ENCODE data around the gene MRLN.
A peak's percentile ranks its signal among the peaks of the same experiment; 100 is the strongest.

Gene MRLN

GRCh38 chr10:59724098-59724938, 28.9 kb downstream of the MRLN start:
- TF ChIP-seq SPI1 (IDR thresholded peaks at IDR 0.05; ENCODE audit: low read depth, low read length): no peak
- no peak for TF ChIP-seq POLR2A (IDR thresholded peaks at IDR 0.05; ENCODE audit: low read depth, low read length)
- no peak for DNase-seq (ENCODE audit: insufficient read length, low spot score)
- no peak for FAIRE-seq

GRCh38 chr10:59720377-59720776, 32.9 kb downstream of the MRLN start:
- no peak for FAIRE-seq
- DNase-seq (ENCODE audit: insufficient read length, low spot score): no peak
- TF ChIP-seq POU2F2 (IDR thresholded peaks at IDR 0.05; ENCODE audit: low read depth, low read length) (no peak), POLR2A (IDR thresholded peaks at IDR 0.05; ENCODE audit: low read depth, low read length) (no peak), PAX5 (IDR thresholded peaks at IDR 0.05; ENCODE audit: insufficient read depth, low read length, severe bottlenecking) (no peak), TAF1 (IDR thresholded peaks at IDR 0.05; ENCODE audit: low read depth, low read length) (no peak), POLR2AphosphoS5 (IDR thresholded peaks at IDR 0.05; ENCODE audit: low read depth, low read length) (no peak), SPI1 (IDR thresholded peaks at IDR 0.05; ENCODE audit: low read depth, low read length) (no peak)

- FAIRE-seq (no peak), DNase-seq (ENCODE audit: insufficient read length, low spot score) (no peak)
- TF ChIP-seq PAX5 (IDR thresholded peaks at IDR 0.05; ENCODE audit: insufficient read depth, low read length, severe bottlenecking) (no peak), TAF1 (IDR thresholded peaks at IDR 0.05; ENCODE audit: low read depth, low read length) (no peak), POLR2AphosphoS5 (IDR thresholded peaks at IDR 0.05; ENCODE audit: low read depth, low read length) (no peak), POLR2A (IDR thresholded peaks at IDR 0.05; ENCODE audit: low read depth, low read length) (no peak)
These were observed 33.9 kb downstream of the MRLN start for GRCh38 chr10:59719374-59719773.

GRCh38 chr10:59718257-59718656, 35.0 kb downstream of the MRLN start:
- TF ChIP-seq SPI1 (IDR thresholded peaks at IDR 0.05; ENCODE audit: low read depth, low read length): no peak
- no peak for TF ChIP-seq PAX5 (IDR thresholded peaks at IDR 0.05; ENCODE audit: insufficient read depth, low read length, severe bottlenecking)
- no peak for TF ChIP-seq TAF1 (IDR thresholded peaks at IDR 0.05; ENCODE audit: low read depth, low read length)
- TF ChIP-seq POLR2A (IDR thresholded peaks at IDR 0.05; ENCODE audit: low read depth, low read length): no peak
- no peak for TF ChIP-seq POLR2AphosphoS5 (IDR thresholded peaks at IDR 0.05; ENCODE audit: low read depth, low read length)
- no peak for TF ChIP-seq POU2F2 (IDR thresholded peaks at IDR 0.05; ENCODE audit: low read depth, low read length)
- no peak for DNase-seq (ENCODE audit: insufficient read length, low spot score)
- FAIRE-seq: no peak

- FAIRE-seq (no peak), DNase-seq (ENCODE audit: insufficient read length, low spot score) (no peak)
- TF ChIP-seq TAF1 (IDR thresholded peaks at IDR 0.05; ENCODE audit: low read depth, low read length): no peak
- TF ChIP-seq PAX5 (IDR thresholded peaks at IDR 0.05; ENCODE audit: insufficient read depth, low read length, severe bottlenecking): no peak
- TF ChIP-seq SPI1 (IDR thresholded peaks at IDR 0.05; ENCODE audit: low read depth, low read length): no peak
- TF ChIP-seq POLR2A (IDR thresholded peaks at IDR 0.05; ENCODE audit: low read depth, low read length): no peak
- TF ChIP-seq POLR2AphosphoS5 (IDR thresholded peaks at IDR 0.05; ENCODE audit: low read depth, low read length): no peak
These were observed 39.9 kb downstream of the MRLN start for GRCh38 chr10:59713196-59713821.

GRCh38 chr10:59711871-59712494, 41.3 kb downstream of the MRLN start:
- no peak for TF ChIP-seq TAF1 (IDR thresholded peaks at IDR 0.05; ENCODE audit: low read depth, low read length)
- no peak for TF ChIP-seq POLR2AphosphoS5 (IDR thresholded peaks at IDR 0.05; ENCODE audit: low read depth, low read length)
- TF ChIP-seq PAX5 (IDR thresholded peaks at IDR 0.05; ENCODE audit: insufficient read depth, low read length, severe bottlenecking): no peak
- TF ChIP-seq POU2F2 (IDR thresholded peaks at IDR 0.05; ENCODE audit: low read depth, low read length): no peak
- TF ChIP-seq POLR2A (IDR thresholded peaks at IDR 0.05; ENCODE audit: low read depth, low read length): no peak
- TF ChIP-seq SPI1 (IDR thresholded peaks at IDR 0.05; ENCODE audit: low read depth, low read length): no peak
- FAIRE-seq (no peak), DNase-seq (ENCODE audit: insufficient read length, low spot score) (no peak)

GRCh38 chr10:59709395-59710125, 43.7 kb downstream of the MRLN start, which contains the start of gene SLC16A9:
TSS of gene SLC16A9 (minus strand) at chr10:59709850. CDS start at chr10:59684291, 25,559 bp downstream.
- FAIRE-seq (no peak), DNase-seq (ENCODE audit: insufficient read length, low spot score) (peak; percentile 71)
- no peak for TF ChIP-seq POU2F2 (IDR thresholded peaks at IDR 0.05; ENCODE audit: low read depth, low read length)
- no peak for TF ChIP-seq POLR2AphosphoS5 (IDR thresholded peaks at IDR 0.05; ENCODE audit: low read depth, low read length)
- TF ChIP-seq TAF1 (IDR thresholded peaks at IDR 0.05; ENCODE audit: low read depth, low read length): no peak

- FAIRE-seq: peak; percentile 54
- peak; percentile 42 for DNase-seq (ENCODE audit: insufficient read length, low spot score)
These were observed 44.4 kb downstream of the MRLN start for GRCh38 chr10:59708816-59709394.

More at GRCh38 chr10:59708816-59709394, 44.4 kb downstream of the MRLN start:
- no peak for TF ChIP-seq PAX5 (IDR thresholded peaks at IDR 0.05; ENCODE audit: insufficient read depth, low read length, severe bottlenecking)
